Breast epithelium (tissue), 4 donors: ENCODE data around the gene CEP85L. TPM values are rescaled to one million over a fixed set of nuclear protein-coding genes. Genes with fewer than 3 reads are reported as not detected.

Source experiments
- DNase-seq, 2 donors: peaks; one replicate each; pipeline ENCODE4 v3.0.0-alpha.2; 2019; ENCODE audit warnings: low spot score in 2 of 2
- H3K27ac ChIP-seq, 2 donors: fragments of 200-600 bp; sonication (generic) in 1 of 2; one replicate each; pipeline ENCODE4 v1.5.1; 2016 to 2019; ENCODE audit warnings: mild to moderate bottlenecking in 1 of 2
- H3K27me3 ChIP-seq, 2 donors: fragments of 200-600 bp; sonication (generic) in 1 of 2; one replicate each; pipeline versions ENCODE4 v1.5.1 to v1.6.0; 2017 to 2019; ENCODE audit warnings: control low read depth in 1 of 2, mild to moderate bottlenecking in 1 of 2
- H3K36me3 ChIP-seq: fragments of 200-600 bp; one replicate; pipeline ENCODE4 v1.5.1; 2019
- H3K4me1 ChIP-seq, 2 donors: fragments of 200-600 bp; sonication (generic); one replicate each; pipeline ENCODE4 v1.5.1; 2016 to 2019; ENCODE audit warnings: control low read depth in 1 of 2
- H3K4me3 ChIP-seq, 3 donors: fragments of 200-600 bp; sonication (generic); 1 replicate in 2 of 3; 2 replicates in 1 of 3; pipeline ENCODE4 v1.5.1; 2016 to 2019; ENCODE audit warnings: mild to moderate bottlenecking in 3 of 3, moderate library complexity in 2 of 3
- H3K9me3 ChIP-seq, 2 donors: fragments of 200-600 bp; sonication (generic) in 1 of 2; one replicate each; pipeline ENCODE4 v1.5.1; 2016 to 2019; ENCODE audit warnings: control low read depth in 1 of 2
- POLR2A ChIP-seq: fragments of 450-650 bp; IDR thresholded peaks from one replicate; pipeline ENCODE4 v1.6.1; 2016; ENCODE audit warnings: antibody characterized with exemption, mild to moderate bottlenecking, moderate library complexity
- POLR2AphosphoS5 ChIP-seq, 3 donors: sonication (generic); formaldehyde crosslinking; IDR thresholded peaks; one replicate each; pipeline ENCODE4 v1.6.1; 2017; ENCODE audit warnings: antibody characterized with exemption in 3 of 3
- intact Hi-C: fragments of 100-400 bp; cut with DNase I; formaldehyde crosslinking; loops from one replicate; pipeline ENCODE4 v1.15.1; 2023; ENCODE audit warnings: low total_unique reads
- total RNA-seq, 3 donors: library from RNA; depleted of rRNA; stranded (reverse); fragments of >200 nt; gene quantifications; one replicate each; pipeline ENCODE4 v1.1.0, GENCODE V29; 2016
- TF ChIP-seq, protein P1 (sequence below), 3 donors: fragments of 450-650 bp; IDR thresholded peaks; one replicate each; pipeline ENCODE4 v1.5.1; 2016 to 2017; ENCODE audit warnings: antibody characterized with exemption in 3 of 3, mild to moderate bottlenecking in 3 of 3, moderate library complexity in 3 of 3

The CEP85L gene
- total RNA-seq, 3 donors from 2014 or later = 12.7 to 17.3 (median 15.7) TPM

DNA sequence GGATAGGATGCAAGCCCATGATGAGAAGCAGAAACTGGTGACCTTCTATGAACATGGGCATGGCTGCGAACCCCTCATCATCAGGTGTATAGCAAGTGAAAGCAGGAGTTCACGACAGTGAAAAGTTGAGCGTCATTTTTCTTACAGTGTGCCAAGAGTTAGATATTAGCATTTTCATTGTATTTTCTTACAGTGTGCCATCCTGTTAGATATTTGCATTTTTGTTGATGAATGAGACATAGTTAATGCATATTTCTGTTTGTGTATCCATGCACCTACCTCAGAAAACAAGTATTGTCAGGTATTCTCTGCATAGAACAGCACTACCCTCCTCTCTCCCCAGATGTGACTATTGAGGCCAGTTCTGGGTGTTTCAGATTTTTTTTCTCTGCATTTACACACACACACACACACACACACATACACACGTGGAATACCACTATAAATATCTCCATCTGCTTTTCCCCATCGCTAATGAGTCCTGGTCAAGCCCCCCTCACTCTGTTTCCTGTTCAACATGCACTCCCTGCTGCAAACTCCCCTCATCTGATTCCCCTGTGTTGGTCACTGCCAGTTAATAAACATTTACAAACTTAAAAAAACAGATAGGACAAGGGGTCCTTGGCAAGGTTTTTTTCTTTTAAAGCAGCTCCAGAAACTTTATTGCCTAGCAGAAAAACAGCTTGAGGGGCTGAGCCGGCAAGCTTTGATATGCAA, 61.6 kb downstream of the CEP85L start:
- H3K4me1 ChIP-seq = no peaks in the 10 kb centered on the region
- TF ChIP-seq POLR2AphosphoS5 (IDR thresholded peaks at IDR 0.05) (no peak), POLR2A (no peak)
- TF ChIP-seq, protein P1, sequence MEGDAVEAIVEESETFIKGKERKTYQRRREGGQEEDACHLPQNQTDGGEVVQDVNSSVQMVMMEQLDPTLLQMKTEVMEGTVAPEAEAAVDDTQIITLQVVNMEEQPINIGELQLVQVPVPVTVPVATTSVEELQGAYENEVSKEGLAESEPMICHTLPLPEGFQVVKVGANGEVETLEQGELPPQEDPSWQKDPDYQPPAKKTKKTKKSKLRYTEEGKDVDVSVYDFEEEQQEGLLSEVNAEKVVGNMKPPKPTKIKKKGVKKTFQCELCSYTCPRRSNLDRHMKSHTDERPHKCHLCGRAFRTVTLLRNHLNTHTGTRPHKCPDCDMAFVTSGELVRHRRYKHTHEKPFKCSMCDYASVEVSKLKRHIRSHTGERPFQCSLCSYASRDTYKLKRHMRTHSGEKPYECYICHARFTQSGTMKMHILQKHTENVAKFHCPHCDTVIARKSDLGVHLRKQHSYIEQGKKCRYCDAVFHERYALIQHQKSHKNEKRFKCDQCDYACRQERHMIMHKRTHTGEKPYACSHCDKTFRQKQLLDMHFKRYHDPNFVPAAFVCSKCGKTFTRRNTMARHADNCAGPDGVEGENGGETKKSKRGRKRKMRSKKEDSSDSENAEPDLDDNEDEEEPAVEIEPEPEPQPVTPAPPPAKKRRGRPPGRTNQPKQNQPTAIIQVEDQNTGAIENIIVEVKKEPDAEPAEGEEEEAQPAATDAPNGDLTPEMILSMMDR (IDR thresholded peaks at IDR 0.05) = no peak
- no peak for DNase-seq
- no peaks in the 10 kb centered on the region for H3K27me3 ChIP-seq
- intact Hi-C loops = no loop called here
- no peak overlapping the region for H3K4me3 ChIP-seq
- no peaks in the 10 kb centered on the region for H3K36me3 ChIP-seq
- H3K27ac ChIP-seq = no peak overlapping the region
- H3K9me3 ChIP-seq = no peaks in the 10 kb centered on the region

DNA sequence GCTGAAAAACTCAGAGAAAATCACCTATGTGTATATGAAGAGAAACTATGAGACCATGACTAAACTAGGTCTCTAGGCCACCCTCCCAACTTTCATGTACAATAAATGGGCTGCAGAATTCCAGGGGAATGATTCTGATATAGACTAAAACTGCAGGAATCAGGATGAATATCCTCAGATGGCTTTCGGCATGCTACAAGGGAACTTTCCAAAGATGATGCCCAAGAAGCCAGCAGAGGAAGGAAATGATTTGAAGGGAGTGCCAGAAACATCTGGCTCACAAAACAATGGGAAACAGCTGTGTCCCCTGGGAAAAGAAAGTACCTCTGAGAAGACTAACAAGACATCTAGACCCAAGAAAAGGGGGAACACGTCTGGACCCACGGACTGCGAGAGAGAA, 62.2 kb downstream of the CEP85L start:
- no peak overlapping the region for H3K4me3 ChIP-seq
- no peak for DNase-seq
- H3K27me3 ChIP-seq = no peaks in the 10 kb centered on the region
- intact Hi-C loops = no loop called here
- H3K4me1 ChIP-seq = no peaks in the 10 kb centered on the region
- H3K36me3 ChIP-seq = no peaks in the 10 kb centered on the region
- H3K27ac ChIP-seq = no peak overlapping the region
- TF ChIP-seq POLR2AphosphoS5 (IDR thresholded peaks at IDR 0.05) = no peak
- TF ChIP-seq, protein P1 (IDR thresholded peaks at IDR 0.05) = no peak
- no peaks in the 10 kb centered on the region for H3K9me3 ChIP-seq

DNA sequence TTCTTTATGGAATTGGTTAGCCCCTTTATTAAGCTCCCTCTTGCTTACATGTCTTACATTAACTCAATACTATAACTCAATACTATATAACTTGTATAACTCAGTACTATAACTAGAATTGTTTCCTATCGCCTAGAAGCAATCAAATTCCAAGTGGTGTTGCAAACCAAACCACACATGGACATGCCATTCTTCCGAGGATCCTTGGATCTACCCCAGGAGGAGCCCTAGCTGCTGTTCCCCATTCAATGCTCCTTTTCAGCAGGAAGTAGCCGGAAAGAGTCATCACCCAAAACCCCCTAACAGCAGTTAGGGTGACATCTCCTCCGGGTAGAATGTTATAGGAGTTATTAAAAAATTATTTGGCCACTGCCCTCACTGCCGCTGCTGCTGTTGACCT, 62.8 kb downstream of the CEP85L start:
- no peak for TF ChIP-seq POLR2A
- no peak for TF ChIP-seq POLR2AphosphoS5 (IDR thresholded peaks at IDR 0.05)
- TF ChIP-seq, protein P1 (IDR thresholded peaks at IDR 0.05) = no peak
- H3K27ac ChIP-seq = no peak overlapping the region
- no peak overlapping the region for H3K4me3 ChIP-seq
- H3K27me3 ChIP-seq = no peaks in the 10 kb centered on the region
- H3K9me3 ChIP-seq = no peaks in the 10 kb centered on the region
- no peak for DNase-seq
- intact Hi-C loops = no loop called here
- no peaks in the 10 kb centered on the region for H3K36me3 ChIP-seq
- no peaks in the 10 kb centered on the region for H3K4me1 ChIP-seq

DNA sequence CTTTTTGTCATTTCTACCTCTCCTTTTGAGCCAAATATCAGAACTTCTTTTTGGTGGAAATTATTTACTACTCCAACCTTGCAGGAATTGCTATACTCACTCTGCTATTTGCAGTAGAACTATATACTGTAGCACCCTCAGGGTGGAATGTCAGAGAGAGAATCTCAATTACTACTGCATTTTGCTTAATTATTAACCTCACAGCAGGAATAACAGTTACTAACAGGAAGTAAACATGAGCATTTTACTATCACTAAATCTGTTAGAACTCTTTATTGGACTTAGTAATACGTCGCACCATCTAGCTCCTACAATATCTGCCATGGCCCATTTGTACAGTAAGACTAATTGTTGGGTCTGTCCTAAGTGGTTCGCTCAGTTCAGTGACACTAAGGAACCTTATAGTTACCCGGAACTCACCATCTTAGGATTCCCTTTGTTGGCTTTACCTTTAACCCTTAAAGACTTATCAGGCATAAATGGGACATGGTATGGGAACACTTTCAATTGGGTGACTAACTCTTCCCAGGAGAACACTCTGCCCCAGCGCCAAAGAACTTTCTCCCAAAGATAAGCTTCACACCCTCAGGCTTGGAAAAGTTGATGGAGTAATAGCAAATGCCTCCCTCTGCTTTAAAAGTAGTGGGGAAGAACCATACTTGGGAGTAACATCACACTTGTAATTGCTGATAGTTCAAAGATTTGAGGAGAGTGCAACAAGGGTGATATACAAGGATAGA, 64.5 kb downstream of the CEP85L start:
- H3K27me3 ChIP-seq = no peaks in the 10 kb centered on the region
- H3K27ac ChIP-seq = no peak overlapping the region
- intact Hi-C loops = no loop called here
- no peak overlapping the region for H3K4me3 ChIP-seq
- no peaks in the 10 kb centered on the region for H3K36me3 ChIP-seq
- TF ChIP-seq POLR2A (no peak), POLR2AphosphoS5 (IDR thresholded peaks at IDR 0.05) (no peak)
- TF ChIP-seq, protein P1 (IDR thresholded peaks at IDR 0.05) = no peak
- H3K9me3 ChIP-seq = no peaks in the 10 kb centered on the region
- no peaks in the 10 kb centered on the region for H3K4me1 ChIP-seq
- no peak for DNase-seq

DNA sequence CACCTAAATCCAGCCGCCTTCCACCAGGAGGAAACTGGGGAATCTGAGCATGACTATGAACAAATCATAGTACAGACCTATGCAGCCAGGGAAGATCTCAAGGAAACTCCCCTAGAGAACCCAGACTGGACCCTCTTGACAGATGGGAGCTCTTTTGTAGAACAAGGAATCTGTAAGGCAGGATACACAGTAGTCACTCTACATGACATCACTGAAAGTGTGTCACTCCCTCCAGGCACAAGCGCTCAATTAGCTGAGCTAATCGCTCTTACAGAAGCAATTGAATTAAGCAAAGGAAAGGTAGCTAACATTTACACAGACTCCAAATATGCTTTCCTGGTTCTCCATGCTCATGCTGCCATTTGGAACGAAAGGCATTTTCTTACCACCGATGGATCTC, 66.5 kb downstream of the CEP85L start:
- Histone ChIP-seq H3K27ac (no peak overlapping the region), H3K9me3 (peaks cover 0 to 3% of the 10 kb centered on the region in 2 donors), H3K36me3 (no peaks in the 10 kb centered on the region), H3K4me1 (no peaks in the 10 kb centered on the region), H3K27me3 (no peaks in the 10 kb centered on the region), H3K4me3 (no peak overlapping the region)
- intact Hi-C loops = no loop called here
- no peak for DNase-seq
- TF ChIP-seq POLR2AphosphoS5 (IDR thresholded peaks at IDR 0.05) (no peak), POLR2A (no peak)
- TF ChIP-seq, protein P1 (IDR thresholded peaks at IDR 0.05) = no peak
